Measurements from ENCODE around the gene ADGRF1.
"Not testable (repeated sequence)": the region's sequence is repeated elsewhere in the genome, so short reads cannot be mapped to it uniquely, and the experiment has no call there.

ADGRF1 gene

DNA sequence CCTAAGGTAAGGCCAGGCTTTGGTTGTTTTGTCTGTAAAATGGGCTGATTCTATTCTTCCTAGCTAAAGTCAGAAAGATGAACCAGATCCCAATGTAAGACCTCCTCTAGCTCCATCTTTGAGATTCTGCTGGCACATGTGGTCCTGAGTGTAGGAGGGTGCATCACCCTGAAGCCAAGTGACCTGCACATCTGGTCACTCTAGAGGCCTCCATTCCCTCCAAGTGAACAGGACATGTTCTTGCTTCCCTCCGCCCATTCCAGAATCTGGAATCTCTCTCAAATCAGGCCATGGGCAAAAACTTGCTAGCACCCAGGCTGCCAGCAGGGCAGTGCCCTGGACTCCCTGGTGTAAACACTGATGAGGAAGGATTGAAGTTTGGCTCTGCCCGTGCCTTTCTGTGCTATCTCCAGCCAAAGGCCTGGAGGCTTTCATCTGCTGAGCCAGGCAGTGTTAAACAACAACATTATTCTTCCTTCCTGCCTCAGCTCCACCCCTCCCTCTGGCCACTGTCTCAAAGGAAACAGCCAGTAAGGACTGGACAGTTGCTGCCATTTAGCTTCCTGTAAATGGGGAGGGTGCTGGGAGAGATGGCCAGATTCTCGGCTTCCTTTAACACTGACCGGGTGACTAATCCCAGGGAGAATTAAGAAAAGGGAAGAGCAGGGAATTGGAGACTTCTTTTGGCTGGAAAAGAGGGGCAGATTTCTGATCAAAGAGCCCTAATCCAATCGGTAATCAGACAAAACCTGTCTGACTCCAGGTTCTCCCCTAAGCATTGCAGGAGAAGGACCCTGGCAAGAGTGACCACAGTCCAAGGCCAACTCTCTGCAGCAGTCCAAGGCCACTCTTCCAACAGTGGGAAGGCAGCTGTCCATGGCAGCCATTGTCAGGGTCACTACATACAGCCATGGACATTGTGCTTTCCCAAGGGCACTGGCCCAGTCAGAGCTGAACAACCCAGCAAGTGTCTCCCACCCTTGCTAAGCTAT lies 19.5 kb upstream of the ADGRF1 start:
- DNase-seq: no peak

DNA sequence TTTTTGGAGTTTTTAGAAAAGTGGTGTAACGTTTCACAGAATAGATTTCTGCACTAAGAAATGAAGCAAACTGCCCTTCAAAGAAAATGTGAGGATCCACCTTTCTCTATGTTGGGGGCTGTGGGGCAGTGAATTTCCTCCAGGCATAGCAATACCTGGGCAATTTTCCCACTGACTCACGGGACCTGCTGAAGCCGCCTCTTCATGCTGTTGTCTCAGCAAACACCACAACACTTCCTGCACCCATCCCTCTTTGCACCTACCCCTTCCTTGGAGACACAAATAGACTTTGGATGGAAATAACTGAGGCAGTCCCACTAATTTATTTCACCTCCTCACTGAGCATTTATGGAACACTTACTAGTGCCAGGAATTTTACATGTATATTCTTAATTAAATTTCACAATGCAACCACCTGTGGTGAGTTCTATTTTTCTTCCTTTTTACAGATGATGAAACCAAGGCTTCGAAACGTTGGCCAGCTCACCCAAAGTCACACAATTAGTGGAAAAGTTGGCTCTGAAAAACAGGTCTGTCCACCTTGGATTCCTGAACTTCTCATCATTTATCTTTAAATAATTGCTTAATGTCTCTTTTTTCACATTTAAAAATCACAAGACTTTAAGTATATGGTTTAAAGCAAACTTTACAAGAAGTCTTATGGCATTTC lies 17.2 kb upstream of the ADGRF1 start:
- DNase-seq: no peak

DNA sequence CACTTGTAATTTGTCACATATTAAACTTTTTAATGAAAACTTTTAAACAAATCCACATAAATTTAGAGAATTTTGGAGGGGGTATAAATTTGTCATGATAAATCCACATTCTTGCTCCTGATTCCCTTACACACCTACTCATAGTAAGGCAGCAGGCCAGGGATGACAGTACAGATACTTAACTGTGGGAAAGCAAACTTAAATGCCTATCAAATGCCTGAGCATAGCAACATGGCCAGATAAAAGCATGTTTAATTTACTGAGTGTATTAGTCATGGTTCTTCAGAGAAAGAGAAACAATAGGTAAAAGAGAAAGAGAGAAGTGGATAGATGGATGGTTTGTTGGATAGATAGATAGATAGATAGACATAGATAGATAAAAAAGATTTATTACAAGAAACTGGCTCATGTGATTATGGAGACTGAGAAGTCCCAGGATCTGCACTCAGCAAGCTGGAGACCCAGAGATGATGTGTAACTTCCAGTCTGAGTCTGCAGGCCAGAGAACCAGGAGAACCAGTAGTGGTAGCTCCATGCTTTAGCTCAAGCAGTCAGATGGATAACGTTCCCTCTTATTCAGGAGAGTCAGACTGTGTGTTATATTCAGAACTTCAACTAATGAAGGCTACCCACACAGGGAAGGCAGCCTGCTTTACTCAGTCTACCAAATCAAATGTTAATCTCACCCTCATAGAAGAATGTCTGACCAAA lies 15.9 kb upstream of the ADGRF1 start:
- DNase-seq: no peak

DNA sequence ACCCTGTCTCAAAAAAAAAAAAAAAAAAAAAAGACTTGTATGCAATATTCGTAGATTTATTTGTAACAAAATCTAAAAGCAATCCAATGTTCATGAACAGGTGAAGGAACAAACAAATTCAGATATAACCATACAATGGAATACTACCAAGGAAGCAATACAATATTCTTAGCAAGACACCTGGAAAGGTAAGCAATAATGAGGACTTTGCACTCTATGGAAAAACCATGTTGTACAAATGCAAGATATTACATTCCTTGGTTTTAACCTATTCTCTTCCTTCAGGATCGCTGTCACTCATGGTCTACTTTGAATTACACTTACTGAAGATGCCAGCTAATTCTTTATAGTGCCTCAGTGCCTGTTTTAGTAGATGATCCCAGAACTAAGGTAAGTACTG lies 14.7 kb upstream of the ADGRF1 start:
- no peak for DNase-seq

GRCh38 chr6:47054302-47054701 lies 12.2 kb upstream of the ADGRF1 start:
- not testable (repeated sequence) for DNase-seq

DNA sequence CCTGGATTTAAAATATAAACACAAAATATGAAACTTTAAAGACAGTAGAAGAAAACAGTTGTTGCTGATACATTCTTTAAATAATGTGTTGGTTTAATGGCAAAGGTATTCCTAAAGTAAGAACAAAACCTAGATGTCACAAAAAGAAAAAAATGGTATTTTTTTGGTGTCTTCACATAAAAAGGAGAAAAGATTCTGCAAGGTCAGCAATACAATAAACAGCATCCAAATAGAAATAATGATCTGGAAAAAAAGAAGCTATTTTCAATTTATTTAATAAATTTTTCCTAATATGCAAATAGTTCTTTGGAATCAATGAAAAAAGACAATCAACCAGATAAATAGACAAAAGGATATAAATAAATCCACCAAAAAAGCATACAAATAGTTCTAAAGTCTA lies 6.5 kb upstream of the ADGRF1 start:
- DNase-seq: no peak

DNA sequence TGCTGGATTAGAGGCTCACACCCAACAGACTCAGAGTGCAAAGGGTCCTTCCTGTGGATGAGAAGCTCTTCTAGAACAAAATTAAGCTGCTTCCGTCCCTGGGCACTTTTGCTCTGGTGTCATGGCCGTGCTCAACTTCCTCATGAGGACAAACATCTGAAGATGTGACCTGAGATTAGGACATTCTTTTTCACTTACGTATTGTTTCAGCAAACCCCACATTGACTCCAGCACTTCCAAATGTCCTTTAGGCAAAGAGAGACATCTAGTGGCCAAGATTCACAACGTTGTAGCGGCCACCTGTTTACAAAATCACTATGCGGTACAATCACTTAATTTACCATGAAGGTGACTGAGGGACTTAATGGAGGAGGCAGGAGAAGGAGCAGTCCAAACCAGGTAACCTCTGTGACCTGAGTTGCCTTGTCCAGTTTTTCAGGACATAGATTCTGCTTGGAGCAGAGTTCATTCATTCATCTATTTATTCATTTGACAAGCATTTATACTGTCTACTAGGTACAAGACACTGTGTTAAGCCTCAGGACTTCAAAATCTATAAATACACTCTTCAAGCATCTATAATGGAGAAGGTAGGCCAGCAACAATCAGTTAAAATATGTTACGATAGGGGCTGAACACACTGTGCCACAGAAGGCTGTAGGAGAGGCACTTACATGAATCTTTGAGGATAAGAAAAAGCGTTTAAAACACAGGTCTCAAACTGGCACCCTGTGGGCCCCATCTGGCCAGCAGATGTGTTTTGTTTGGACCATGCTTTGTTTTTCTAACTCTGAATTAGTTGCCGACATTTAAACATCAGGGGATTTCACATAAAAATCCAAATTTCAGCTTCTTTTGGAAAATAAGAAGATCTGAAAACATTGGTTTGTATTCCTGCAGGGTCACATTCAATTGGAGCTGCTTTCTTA lies 5.6 kb upstream of the ADGRF1 start:
- peak; percentile 18 for DNase-seq

DNA sequence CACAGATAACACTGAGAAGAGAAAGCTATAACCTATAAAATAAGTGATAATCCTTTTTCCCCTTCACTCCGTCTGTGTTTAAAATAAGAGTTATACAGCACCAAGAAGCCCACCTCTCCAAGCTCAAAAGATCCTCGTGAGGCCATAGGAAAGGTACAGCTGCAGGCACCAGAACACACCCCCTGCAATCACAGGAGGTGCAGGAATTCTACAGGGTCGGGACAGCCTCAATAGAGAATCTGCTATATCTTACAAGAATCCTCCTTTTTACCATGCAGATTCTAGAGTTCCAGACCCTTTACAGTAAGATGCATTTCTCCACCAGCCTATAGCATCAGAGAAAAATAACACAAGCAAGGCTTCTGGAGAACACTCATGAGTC lies 5.0 kb upstream of the ADGRF1 start:
- no peak for DNase-seq

DNA sequence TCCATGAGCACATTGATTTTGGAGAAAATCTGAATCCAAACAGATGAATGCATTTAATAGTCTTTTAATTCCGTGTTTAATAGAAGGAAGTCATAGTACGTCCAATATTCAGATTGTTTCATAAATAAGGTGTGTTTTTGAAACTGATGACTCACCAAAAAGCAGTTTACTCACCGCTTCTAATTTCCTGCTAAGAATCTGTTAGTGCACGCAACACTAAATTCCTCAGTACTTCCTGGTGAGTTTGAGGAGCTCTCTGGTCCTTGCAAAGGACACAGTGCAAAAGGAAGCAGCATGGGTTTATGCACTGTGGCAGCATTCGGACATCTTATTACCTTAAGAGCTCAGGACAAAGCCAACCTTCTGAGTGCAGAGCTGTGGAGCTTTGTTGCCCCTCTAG lies 2.3 kb upstream of the ADGRF1 start:
- no peak for DNase-seq

DNA sequence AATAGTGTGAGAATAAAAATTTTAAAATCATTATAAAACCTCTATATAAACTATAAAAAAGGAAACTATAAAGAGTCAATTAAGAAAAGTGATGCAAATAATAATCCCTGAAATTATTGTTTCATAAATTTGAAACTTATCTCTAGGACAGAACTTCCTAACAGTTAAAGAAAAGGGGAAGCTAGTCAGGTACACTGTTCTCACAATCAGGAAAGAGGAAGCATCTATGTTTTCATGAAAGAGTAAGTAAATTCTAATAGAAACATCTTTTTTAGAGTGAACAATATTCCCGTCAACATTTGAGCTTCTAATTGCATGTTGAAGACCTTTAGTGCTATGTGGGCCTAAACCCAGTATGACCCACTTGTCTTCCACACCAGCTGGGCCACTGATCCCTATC lies 1.2 kb upstream of the ADGRF1 start:
- peak; percentile 13 for DNase-seq

GRCh38 chr6:47041741-47042140 lies 391 bp downstream of the ADGRF1 start:
- DNase-seq: no peak

- DNase-seq: no peak
These were observed 7.2 kb downstream of the ADGRF1 start for GRCh38 chr6:47034926-47035325.

- no peak for DNase-seq
These were observed 7.7 kb downstream of the ADGRF1 start for GRCh38 chr6:47034421-47034820.

GRCh38 chr6:47032974-47033765 lies 9.0 kb downstream of the ADGRF1 start:
- no peak for DNase-seq

- DNase-seq: no peak
These were observed 10.5 kb downstream of the ADGRF1 start for GRCh38 chr6:47031656-47032055.

DNA sequence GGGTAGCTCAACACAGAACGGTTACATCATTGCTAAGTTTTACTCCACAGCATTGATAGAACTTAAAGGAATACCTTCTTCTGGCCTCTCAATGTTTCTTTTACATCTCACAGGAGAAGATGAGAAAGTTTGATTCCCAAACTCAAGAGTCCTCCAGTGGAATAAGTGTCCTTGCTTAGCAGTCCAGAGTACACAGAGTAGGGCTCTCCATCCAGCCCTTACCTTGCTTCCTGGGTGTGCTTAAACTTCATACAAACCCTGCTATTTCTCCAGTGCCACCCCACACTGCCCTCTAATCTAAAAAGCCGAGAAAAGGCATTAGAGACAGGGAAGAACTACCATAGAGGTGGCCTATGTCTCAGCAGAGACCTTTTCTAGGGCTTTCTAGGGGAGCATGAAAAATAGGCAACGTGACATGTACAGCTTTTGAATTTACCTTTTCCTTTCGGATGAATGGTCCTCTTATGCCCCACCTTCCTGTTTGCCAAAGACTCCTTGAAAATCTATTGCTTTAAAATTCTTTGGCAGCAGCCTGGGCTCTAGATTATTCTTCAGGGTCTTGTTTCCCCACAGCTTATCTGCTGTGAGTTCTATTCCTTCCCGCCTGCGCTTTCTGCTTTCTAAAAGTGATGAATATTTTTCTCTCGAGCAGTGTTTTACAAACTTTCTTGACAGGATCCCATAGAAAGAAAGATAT lies 12.1 kb downstream of the ADGRF1 start:
- no peak for DNase-seq

- DNase-seq: no peak
These were observed 13.2 kb downstream of the ADGRF1 start for GRCh38 chr6:47028835-47029360.

DNA sequence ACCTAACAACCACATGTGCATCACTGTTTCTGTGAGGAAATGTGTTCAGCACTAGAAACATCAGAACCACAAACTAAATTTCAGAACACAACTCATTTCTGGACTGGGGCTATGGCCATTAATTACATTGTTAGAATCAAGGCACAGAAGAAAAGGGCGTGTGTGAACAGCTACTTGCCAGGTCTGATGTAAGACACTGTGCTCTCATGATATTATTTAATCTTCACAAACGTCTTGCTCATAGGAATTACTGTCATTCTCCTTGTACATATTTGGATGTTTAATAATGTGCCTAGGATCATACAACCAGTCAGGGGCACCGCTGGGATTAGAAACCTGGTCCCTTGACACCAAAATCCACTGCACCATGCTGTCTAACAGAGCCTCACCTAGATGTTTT lies 14.8 kb downstream of the ADGRF1 start:
- no peak for DNase-seq

GRCh38 chr6:47026679-47027078 lies 15.5 kb downstream of the ADGRF1 start:
- no peak for DNase-seq

DNA sequence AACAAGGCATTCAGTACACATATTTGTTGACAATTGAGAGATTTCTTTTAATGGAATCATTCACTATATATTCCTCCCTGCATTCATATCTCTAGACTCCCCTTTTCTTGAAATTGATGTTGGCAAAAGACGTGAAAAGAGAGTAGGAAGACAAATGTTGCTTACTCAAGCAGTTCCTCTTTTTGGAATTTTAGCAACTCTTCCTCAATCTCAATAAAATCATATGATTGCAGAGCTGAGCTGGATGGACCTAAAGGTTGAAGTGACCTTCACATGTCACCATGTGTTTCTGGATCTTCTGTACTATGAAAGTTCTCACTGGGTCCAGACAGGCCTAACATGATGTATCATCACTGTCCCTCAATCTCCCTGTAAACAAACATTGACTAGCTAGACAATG lies 18.6 kb downstream of the ADGRF1 start:
- DNase-seq: no peak

DNA sequence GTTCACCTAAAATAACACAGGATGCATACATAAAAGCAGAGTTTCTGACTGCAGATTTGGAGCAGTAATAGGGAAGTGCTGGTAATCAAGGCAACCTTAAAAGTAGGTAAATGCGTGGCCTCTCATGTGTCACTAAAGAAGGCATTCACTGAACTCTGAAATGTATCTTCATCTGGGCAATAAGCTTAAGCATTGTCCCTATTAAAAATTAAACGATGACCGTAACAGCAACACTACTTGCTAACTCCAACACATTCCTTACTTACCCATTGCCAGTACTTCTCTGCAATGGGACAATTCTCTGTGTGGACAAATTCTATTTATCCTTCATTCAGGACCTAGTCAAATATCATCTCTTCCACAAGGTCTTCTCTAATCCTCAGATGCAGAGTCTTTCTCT lies 19.9 kb downstream of the ADGRF1 start:
- DNase-seq: no peak
